Testis (tissue), 2 donors: Measurements from ENCODE around the gene SIM1.

Source experiments
- POLR2A ChIP-seq: fragments of 450-650 bp; IDR thresholded peaks from one replicate; pipeline ENCODE4 v1.6.1; 2017; ENCODE audit warnings: antibody characterized with exemption, mild to moderate bottlenecking, moderate library complexity
- TF ChIP-seq, protein P1 (sequence below), 3 experiments: fragments of 450-650 bp in 2 of 3; fragments of 200-600 bp in 1 of 3; sonication (generic) in 1 of 3; IDR thresholded peaks; one replicate each; pipeline ENCODE4 v1.5.1; 2016 to 2019; ENCODE audit warnings: antibody characterized with exemption in 3 of 3, mild to moderate bottlenecking in 2 of 3, moderate library complexity in 1 of 3

DNA sequence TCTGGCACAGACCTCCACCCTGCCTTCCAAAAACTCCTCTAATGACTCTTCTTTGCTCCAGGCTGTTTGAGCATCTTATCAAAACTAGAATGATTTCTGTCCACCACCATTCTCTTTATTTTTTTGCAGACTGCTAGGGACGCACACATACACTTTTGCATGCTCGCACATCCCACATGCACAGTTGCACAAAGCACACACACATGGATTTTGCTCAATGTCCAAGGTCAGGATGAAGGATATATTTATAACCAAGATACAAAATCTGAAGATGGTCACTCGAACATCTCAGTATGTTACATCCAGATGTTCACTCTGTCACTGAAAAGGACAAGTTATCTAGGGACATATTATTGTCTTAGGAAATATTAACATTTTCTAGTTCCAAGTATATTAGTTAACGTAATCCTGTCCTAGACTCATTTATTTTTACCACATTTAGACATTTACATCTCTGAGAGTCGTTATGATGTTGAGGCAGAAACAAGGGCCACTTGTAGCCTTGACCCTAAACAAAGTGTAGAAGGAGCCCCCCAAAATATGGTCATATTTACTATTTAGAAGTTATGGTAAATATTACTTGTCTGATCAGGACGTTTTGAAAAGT, 3.4 kb upstream of the SIM1 start:
- TF ChIP-seq, protein P1, sequence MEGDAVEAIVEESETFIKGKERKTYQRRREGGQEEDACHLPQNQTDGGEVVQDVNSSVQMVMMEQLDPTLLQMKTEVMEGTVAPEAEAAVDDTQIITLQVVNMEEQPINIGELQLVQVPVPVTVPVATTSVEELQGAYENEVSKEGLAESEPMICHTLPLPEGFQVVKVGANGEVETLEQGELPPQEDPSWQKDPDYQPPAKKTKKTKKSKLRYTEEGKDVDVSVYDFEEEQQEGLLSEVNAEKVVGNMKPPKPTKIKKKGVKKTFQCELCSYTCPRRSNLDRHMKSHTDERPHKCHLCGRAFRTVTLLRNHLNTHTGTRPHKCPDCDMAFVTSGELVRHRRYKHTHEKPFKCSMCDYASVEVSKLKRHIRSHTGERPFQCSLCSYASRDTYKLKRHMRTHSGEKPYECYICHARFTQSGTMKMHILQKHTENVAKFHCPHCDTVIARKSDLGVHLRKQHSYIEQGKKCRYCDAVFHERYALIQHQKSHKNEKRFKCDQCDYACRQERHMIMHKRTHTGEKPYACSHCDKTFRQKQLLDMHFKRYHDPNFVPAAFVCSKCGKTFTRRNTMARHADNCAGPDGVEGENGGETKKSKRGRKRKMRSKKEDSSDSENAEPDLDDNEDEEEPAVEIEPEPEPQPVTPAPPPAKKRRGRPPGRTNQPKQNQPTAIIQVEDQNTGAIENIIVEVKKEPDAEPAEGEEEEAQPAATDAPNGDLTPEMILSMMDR (IDR thresholded peaks at IDR 0.05): no peak
- TF ChIP-seq POLR2A: no peak
